ENCODE measurements around the gene TRANK1.
"Not testable (repeated sequence)": the region's sequence is repeated elsewhere in the genome, so short reads cannot be mapped to it uniquely, and the experiment has no call there.

The TRANK1 gene

GRCh38 chr3:36969540-36970432, 24.9 kb upstream of the TRANK1 start:
- no peak for DNase-seq (ENCODE audit: low read depth)
- H3K4me3 ChIP-seq (ENCODE audit: low read depth, low read length) = no peak overlapping the region
- no peak for TF ChIP-seq CTCF (IDR thresholded peaks at IDR 0.05; ENCODE audit: low read depth, low read length, missing control alignments)
- in situ Hi-C loops (cut with HindIII; ENCODE audit: low sequenced_read_pairs) = no loop called here

GRCh38 chr3:36969085-36969484, 24.2 kb upstream of the TRANK1 start:
- in situ Hi-C loops (cut with HindIII; ENCODE audit: low sequenced_read_pairs) = no loop called here
- no peak for TF ChIP-seq CTCF (IDR thresholded peaks at IDR 0.05; ENCODE audit: low read depth, low read length, missing control alignments)
- DNase-seq (ENCODE audit: low read depth) = no peak
- no peak overlapping the region for H3K4me3 ChIP-seq (ENCODE audit: low read depth, low read length)

GRCh38 chr3:36965440-36965839, 20.6 kb upstream of the TRANK1 start:
- H3K4me3 ChIP-seq (ENCODE audit: low read depth, low read length) = no peak overlapping the region
- DNase-seq (ENCODE audit: low read depth) = no peak
- in situ Hi-C loops (cut with HindIII; ENCODE audit: low sequenced_read_pairs) = no loop called here
- TF ChIP-seq CTCF (IDR thresholded peaks at IDR 0.05; ENCODE audit: low read depth, low read length, missing control alignments) = no peak

GRCh38 chr3:36964817-36965216, 20.0 kb upstream of the TRANK1 start:
- TF ChIP-seq CTCF (IDR thresholded peaks at IDR 0.05; ENCODE audit: low read depth, low read length, missing control alignments) = no peak

GRCh38 chr3:36964331-36964730, 19.5 kb upstream of the TRANK1 start:
- no peak for TF ChIP-seq CTCF (IDR thresholded peaks at IDR 0.05; ENCODE audit: low read depth, low read length, missing control alignments)
- H3K4me3 ChIP-seq (ENCODE audit: low read depth, low read length) = no peak overlapping the region
- DNase-seq (ENCODE audit: low read depth) = no peak
- in situ Hi-C loops (cut with HindIII; ENCODE audit: low sequenced_read_pairs) = no loop called here

More at GRCh38 chr3:36964817-36965216, 20.0 kb upstream of the TRANK1 start:
- no peak for DNase-seq (ENCODE audit: low read depth)
- no peak overlapping the region for H3K4me3 ChIP-seq (ENCODE audit: low read depth, low read length)
- in situ Hi-C loops (cut with HindIII; ENCODE audit: low sequenced_read_pairs) = no loop called here

GRCh38 chr3:36963008-36963407, 18.2 kb upstream of the TRANK1 start:
- DNase-seq (ENCODE audit: low read depth); in situ Hi-C loops (cut with HindIII; ENCODE audit: low sequenced_read_pairs); H3K4me3 ChIP-seq (ENCODE audit: low read depth, low read length): not testable (repeated sequence)

- H3K4me3 ChIP-seq (ENCODE audit: low read depth, low read length) = no peak overlapping the region
- DNase-seq (ENCODE audit: low read depth) = no peak
- in situ Hi-C loops (cut with HindIII; ENCODE audit: low sequenced_read_pairs) = no loop called here
- no peak for TF ChIP-seq CTCF (IDR thresholded peaks at IDR 0.05; ENCODE audit: low read depth, low read length, missing control alignments)
Measured at GRCh38 chr3:36960502-36960901, 15.6 kb upstream of the TRANK1 start.
